ENCODE measurements around the gene GALNS.

- TF ChIP-seq POLR2A (IDR thresholded peaks at IDR 0.05; ENCODE audit: low read length), result no peak
- TF ChIP-seq GATA1 (IDR thresholded peaks at IDR 0.05; ENCODE audit: low read depth, low read length), result no peak
Measured at GRCh38 chr16:88813269-88814143, 43.2 kb downstream of the GALNS start.
